ENCODE results near the gene GNB1L.

The GNB1L gene

DNA sequence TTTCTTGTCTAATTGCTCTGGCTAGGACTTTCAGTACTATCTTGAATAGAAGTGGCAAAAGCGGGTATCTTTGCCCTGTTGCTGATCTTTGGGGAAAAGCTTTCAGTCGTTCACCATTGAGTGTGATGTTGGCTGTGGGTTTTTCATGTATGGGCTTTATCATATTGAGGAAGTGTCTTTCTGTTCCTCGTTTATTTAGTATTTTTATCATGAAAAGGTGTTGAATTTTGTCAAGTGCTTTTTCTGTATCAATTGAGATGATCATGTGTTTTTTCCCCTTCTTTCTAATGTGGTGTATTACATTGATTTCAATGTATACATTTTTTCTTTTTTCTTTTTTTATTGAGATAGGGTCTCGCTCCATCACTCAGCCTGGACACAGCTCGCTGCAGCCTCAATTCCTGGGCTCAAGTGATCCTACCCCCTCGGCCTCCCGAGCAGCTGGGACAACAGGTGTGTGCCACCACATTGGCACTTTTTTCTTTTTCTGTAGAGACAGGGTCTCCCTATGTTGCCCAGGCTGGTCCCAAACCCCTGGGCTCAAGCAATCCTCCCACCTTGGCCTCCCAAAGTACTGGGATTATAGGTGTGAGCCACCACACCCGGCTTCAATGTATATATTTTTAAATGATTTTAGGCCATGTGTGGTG lies 5.3 kb upstream of the GNB1L start:
- no peak for DNase-seq

DNA sequence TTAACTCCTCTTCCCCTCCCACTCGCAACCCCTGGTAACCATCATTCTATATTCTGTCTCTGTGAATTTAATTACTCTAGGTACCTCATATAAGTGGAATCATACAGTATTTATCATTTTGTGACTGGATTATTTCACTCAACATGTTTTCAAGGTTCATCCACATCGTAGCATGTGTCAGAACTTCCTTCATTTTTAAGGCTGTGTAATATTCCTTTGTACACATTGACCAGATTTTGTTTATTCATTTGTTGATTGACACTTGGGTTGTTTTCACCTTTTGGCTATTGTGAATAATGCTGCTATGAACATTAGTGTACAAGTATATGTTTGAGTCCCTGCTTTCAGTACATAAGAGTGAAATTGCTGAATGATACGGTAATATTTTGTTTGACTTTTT lies 2.7 kb upstream of the GNB1L start:
- DNase-seq, result no peak

DNA sequence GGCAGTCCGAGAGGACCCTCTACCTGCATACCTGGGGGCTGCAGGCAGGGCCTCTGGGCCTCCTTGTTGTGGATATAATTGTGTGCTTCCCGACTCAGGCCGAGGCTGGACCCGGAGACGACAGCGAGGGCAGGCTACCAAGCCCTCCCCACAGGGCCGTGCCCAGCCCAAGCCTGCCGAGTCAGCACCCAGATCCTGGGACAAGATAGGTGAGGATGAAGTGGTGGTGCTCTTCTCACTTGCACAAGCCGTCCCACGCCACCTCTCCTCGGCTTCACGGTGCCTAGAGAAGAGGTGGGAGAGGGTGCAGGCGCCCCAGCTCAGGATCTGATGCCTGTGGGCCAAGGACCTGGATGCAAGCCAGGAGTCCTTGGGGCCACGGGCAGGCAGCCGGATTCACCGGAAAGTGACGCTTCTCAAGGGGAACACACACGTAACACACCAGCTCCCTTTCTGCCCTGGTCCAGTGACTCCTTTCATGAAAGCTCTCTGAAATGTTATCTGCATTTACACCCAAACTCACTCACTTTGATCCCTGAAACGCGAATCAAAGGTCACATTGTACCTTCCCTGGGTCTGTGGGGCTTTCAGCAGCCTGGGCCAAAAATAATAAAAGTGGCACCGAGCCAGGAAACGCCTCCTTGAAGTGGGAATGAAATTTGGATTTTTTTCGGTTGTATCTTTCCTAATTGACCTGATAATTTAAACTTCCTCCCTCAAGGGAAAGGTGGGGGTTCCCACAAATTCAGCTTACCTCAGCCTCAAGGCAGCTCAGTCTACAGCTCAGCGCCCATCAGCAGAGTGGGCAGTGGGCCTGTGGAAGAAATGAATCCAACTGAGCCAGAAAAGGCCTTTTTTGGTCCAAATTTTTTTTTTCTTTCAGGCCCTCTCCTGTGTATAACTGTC lies 1.1 kb upstream of the GNB1L start:
- DNase-seq, result no peak

DNA sequence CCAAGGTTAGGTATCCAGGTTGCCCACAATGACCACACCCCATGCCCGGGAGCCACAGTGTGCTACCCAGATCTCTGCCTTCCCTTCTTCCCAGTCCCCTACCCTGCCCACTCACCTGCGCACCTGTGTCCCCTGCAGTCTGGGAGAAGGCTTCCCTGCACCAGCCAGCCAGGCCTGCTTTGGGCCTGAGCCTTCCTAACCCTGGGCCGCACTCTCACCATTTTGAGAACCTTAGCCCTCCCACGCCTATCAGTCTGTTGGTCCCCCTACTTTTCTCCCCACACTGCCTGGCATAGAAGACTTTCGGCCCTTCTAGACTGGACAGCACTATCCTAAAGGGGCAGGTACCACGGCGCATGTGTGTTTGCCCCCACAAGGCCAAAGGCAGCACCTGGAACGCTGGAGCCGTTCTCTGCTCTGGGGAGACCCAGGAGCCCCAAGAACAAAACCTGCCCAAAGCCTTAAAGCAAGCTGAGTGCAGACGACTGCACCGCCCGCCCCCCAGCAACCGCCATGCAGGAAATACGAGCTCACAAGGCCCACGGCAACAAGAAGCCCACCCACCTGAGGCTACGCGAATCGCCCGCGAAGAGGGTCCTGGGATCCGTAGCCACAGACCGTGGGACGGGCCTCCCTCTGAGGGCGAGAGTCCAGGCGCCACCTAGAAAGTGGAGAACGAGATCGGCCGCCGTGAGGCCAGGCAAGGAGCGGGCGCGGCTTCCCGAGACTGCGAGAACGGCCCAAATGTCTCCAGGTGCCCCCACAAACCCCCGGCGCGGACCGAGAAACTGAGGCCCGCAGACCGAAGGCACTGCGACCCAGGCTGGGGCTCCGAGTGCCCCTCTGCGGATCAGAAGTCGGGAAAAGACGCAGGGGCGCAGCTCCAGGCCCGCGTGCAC lies 546 bp downstream of the GNB1L start:
- no peak for DNase-seq

DNA sequence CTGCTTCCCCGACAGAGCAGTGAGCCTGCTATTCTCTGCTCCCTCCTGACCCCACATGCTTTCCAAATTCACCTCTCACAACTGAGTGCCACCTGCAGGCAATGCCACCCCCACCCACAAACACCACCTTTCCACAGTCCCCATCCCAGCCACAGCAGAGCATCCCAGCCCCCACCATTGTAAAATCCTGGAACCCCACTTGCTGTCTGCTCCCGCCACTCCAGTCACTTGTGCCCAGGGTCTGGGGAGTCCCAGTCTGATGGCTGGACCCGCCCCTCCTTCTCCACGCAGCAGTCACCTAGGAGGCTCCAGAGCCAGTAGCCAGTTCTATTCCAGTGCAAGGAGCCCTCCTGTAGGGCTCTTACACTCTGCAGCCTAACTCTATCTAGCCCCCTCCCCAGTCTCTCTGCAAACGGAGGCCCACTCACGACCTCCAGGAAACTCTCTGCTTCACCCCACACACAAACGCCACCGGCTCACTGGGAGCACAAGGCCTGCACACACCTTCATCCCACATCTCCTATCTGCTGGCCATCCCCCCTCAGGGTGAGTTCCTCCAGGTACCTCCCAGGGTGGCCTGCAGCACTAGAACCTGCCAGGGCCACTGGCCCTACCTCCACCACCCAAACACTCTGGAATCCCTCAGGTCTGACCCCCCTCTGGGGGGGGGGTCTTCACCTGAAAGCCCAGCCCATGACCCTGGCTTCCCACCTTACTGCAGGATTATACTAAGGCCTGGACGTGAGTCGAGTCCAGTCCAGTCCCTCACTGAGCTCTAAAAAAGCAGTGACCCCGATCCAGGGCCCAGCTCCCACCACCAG lies 1.4 kb downstream of the GNB1L start:
- no peak for DNase-seq

DNA sequence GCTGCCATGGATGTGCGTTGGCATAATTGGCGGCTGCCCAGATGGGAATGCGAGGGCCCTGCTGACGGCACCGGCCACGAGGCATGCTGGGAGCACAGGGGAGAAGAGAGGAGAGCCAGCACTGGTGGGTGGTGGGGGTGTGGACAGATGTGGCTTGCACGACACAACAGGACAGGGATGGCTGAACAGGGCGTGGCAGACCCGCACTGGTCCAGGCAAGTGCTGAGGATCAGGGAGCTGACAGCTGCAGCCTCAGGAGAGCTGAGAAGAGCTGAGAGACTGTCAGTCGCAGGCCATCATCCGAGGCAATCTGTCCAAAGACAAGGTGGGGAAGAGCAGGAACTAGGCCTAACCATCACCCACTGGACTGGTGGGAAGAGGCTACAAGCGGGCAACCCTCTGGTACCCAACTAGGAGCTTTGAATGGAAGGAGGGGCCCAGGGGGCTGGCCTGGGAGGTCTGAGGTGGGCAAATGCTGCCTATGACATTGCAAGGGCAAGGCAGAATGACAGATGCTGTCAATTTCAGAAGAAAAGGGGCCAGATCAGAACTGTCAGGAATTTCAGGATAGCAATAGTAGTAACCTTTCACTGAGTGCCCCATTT lies 2.4 kb downstream of the GNB1L start:
- no peak for DNase-seq

DNA sequence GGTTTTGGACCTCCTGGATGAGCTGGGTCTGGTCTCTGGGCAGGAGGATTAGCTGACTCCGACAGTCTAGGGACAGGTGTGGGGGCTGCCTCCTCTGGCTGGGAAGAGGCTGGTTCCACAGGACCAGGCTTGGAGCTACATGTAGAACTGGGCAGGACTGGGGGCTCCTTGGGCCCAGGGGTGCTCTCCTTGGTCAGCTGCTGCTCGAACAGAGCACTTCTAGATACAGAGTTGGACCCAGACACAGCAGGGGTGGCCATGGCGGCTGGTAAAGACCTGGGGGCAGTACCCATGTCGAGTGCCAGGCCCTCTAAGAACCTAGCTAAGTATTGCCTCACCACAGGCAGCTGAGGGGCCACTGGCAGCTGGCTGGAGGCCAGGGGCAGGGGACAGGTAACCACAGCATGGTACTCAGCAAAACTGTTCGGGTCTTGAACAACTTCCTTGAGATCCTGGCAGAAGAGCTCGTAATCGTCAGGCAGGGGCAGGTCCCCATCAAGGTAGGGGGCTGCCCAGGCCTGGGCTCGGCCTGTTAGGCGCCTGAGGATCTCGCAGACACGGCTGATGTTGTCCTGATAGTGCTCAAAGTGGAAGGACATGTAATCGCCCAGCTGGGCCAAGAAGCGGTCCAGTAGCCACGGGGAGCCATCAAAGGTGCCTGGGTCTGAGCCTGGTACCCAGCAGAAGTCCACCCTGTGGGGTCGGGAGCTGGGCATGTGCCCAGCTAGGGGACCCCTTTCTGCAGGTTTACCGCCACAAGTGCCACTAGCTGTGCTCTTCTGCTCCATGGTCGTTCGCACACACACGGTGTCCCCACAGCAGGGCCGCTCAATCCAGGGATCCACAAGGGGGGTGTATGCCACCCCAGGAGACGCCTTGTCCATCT lies 3.1 kb downstream of the GNB1L start:
- DNase-seq, result no peak

DNA sequence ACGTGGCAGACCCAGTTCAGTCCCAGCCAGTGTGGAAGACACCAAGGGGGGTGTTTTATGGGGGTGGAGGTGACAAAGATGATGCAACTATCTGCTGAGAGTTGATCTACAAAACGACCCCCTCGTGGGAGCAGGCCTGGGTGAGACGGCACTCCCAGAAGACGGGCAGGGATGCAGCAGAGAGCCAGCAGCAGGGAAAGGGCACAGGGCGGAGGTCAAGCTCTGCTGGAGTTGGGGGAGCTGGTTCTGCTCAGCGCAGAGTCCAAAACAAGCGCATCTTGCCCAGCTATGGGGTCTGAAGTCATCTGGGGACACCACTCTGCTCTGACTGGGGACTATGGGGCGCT lies 3.9 kb downstream of the GNB1L start:
- DNase-seq, result no peak

DNA sequence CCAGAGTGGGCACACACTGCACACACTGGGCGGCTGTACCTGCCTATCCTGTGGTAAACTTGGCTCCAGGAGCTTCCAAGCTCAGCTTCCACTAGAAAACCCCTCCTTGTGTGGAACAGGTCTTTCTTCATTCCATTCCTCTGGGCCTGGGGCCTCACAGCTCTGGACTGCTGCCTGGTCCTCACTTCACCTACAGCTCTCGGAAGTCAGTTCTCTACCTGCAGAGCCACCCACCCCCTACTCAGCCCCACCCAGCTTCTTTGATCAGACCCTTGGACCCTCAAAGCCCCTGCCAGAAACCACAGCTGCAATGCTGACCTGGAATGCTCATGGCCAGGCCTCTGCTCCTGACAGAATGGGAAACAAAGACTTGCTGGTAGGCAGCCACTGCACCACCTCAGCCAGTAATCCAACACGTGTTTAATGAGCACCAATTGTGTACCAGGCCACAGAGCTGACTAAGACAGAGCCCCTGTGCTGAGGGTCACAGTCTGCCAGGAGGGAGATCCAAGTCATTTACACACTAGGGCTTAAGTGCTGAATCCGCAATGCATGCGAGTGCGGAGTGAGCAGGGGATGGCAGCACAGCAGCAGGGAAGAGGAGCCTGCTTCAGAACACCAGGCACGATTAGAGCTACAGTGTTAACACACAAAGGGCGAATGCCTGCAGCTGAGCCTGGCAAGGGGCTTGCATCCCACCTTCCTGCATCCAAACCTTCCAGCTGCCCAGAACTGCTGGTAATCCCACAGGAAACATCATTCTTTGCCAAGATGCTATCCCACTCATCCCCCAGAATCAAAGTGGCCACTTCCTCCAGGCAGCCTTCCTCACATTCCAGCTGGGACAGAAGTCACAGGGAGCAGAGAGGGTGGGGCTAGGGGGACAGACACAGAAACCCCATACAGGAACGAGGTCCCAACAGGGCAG lies 4.6 kb downstream of the GNB1L start:
- DNase-seq, result no peak

DNA sequence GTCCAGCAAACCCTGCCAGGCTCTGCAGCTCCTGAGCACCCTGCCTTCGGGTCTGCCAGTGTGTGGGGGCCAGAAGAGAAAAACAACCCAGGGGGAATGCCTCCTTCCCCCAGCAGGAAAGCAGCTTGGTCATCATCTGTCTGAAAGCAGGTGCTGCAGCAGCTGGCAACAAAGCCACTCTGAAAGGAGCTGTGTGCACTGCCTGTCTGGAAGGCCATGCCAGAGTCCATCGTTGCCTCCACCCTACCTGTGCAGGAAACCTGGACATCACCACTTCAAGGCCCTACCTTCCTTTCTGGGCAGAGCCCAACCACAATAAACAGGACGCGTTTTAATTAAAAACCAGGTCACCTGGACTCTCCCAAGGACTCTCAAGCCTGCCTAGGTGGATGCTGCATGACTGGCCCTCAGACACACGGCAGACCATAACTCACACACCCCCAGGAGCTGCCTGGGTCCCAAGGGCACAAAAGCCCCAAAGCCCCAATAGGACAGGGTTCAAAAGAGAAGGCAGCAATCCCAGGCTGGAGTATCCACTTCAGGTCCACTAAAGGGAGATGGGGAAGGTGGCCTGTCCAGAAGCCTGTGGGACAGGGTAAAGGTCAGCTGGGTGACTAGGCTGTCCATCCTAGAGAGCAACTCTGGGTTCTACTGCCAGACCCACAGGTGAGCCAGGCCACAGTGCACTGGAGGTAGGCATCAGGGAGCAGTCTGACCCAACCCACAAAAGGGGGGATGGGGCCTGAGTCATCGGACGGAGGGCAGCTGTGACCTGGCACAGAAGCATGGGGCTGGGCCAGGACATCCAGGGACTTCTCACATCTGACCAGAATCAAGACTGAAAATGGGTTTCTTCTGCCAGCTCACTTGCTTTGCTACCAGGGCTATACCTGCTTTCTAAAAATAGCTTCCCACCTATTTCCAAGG lies 6.1 kb downstream of the GNB1L start:
- DNase-seq, result no peak

DNA sequence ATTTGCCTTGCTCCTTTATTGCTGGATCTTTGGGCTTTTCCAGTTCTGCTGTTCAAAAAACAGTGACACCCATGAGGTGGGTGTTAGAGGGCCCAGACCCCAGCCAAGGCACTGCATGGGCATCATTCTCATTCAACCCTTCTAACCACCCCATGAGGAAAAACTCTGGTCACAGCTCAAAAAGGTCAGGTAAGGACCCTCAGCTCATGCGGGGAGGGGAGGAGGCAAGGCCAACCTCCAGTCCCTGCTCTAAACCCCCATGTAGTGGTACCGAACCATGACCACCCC lies 7.4 kb downstream of the GNB1L start:
- DNase-seq, result no peak

DNA sequence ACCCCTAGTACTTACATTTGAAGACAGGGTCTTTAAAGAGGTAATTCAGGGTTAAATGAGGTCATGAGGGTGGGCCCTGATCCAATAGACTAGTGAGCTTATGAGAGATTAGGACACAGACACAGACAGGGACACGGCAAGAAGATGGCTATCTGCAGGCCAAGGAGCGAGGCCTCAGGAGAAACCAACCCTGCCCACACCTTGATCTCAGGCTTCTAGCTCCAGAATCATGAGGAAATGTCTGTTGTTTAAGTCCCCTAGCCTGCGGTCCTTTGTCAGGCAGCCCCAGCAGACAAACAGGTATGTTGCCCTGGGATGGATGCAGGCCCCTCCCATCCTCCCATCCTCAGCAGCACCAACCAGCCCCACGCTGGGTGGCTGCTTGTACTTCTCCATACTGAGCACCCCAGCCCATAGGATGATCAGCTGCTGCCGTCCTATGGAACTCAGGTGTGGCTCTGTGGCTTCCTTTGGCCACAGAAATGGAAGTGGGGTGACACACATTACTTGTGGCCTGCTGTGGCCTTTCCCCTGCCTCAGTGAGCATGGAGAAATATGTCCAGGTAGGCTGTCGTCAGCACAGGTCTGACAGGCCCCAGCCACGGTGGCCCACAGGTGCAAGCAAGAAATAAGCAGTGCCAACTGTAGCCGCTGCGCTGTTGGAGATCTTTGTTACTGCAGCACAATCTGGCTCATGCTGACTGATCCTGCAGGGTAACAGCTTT lies 7.9 kb downstream of the GNB1L start:
- DNase-seq, result no peak

DNA sequence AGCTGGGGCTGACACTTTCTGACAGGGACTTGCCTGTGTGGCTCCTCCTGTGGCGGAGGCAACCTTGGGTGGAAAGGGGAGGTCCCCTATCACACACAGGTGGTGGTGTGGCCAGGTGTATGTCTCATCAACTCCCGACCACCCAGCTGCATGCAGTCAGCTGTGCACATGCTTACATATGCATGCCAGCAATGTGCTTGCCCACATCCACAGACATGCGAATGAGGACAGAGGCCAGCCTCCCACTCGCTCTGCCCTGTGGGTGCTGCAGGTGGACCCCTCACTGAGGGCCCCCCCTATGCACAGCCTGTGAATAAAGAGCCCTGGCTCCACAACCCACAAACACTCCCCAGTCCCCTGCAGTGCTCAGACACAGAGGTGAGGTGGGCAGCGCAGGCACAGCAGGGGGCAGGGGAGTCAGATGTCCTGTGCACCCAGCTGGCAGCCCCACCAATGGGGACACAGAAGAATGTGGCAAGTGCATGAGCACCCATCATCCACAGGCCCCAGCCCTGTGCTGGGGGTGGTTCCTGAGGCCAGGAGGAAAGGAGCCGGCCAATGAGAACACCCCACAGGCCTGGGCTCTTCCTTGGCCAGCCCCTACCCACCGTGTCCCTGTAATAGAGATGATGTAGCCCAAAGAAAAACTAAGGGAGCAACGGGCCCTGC lies 9.5 kb downstream of the GNB1L start:
- DNase-seq, result no peak

DNA sequence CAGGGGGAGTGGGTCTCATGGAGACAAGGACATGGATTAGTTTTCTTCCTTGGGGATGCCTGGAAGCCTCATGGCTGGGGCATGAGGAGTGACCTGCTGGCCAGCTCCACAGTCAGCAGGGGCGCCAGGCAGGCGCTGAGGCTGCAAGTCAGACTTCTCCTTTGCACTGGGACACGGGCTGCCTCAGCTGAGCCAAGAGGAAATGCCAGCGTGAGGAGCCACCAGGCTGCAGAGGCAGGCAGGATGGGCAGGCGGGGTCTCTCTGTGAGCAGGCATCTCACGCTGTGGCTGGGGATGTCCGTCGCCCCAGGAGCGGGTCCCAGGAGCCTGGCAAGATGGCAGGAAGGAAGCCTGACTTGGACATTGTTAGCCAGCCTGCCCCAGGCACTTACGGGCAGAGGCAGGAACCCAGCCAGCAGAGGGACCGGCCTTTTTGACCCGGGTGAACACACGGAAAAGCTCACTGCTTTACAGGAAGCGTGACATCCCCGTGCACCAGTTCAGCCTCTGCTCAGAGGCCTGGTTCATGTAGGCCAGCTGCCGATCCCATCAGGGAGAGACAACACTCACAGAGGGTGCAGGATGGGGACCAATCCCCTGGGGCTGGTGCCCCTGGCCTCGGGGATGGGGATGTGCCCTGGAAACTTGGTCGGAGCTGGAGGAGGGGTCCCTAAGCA lies 10.2 kb downstream of the GNB1L start:
- no peak for DNase-seq

DNA sequence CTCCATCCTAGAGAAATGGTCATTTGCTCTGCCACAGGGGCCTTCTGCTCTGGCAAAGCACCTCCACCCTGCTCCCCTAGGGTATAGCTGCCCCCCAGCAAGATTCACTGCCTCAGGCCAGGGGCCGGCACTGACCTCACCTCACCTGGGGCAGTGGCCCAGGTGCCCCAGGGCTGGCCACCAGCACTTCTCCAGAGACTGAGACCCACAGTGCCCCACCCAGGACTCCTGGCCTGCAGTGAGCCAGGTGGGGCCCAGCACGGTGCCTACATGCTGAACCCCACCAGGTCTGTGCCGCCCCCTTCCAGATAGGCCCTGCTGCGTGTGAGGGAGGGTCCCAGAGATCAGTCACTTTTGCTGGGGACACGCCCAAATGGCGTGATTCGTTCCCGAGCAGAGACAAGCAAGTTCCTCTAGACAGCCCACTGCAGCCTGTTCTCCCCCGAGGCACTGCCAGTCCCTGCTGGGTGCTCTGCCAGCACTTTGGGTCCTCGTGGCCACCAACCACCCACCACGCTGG lies 10.8 kb downstream of the GNB1L start:
- no peak for DNase-seq

DNA sequence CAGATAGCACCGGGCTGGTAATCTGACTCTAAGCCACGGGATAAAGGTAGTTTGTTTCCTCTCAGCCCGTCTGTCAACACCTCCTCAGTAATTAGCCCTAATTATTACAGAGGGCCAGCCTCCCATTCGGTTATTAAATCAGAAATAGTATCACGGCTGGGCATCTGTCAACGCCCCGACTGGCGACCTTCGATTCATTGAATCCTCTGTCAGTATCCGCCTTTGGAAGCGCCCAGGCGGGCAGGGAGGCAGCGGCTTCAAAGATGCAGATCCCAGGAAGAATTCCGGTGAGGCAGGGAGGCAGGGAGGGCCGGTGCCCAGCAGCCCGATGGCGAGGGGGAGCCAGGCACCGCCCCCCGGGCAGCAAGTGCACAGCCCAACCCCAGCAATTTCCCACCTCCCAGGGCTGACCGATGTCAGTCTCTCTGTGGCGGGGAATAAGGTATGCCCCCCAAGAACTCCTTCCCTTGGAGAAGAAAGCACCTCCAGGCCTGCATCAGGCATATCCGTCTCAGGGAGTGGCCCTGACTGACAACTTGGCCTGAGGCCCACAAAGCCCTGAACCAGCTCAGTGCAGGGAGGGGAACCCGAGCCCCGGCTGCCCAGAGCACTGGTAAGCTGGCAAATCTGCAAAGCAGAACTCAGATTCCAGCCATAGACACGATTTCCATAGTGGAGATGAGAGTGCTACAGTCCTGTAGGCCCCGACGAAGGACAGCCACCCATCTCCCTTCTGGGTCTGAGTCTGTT lies 11.4 kb downstream of the GNB1L start:
- no peak for DNase-seq

Data from SIG-M5 (cell line).